ENCODE results near the gene LYZL4. TPM values are rescaled to one million over a fixed set of nuclear protein-coding genes. Genes with fewer than 3 reads are reported as not detected.

LYZL4 gene
- total RNA-seq, 4 donors from 2014 or later: not detected

DNA sequence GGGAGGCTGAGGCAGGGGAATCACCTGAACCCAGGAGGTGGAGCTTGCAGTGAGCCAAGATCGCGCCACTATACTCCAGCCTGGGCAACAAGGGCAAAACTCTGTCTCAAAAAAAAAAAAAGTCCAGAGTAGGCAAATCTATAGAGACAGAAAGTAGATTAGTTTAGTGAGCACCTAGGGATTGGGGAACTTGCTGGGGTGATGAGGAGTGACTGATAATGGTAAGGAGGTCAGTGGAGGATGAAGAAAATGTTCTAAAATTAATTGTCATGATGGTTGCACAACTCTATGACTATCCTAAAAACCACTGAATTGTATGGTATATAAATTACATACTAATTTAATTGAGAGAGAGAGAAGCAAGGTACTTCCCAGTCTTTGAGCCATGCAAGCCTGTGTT, 27.8 kb upstream of the LYZL4 start:
- Histone ChIP-seq H3K9me3 (no peaks in the 10 kb centered on the region), H3K4me1 (no peaks in the 10 kb centered on the region), H3K4me3 (no peak overlapping the region), H3K27ac (no peak overlapping the region), H3K36me3 (no peaks in the 10 kb centered on the region), H3K27me3 (no peaks in the 10 kb centered on the region)
- TF ChIP-seq POLR2A (IDR thresholded peaks at IDR 0.05) (no peak), POLR2AphosphoS5 (IDR thresholded peaks at IDR 0.05) (no peak), EP300 (IDR thresholded peaks at IDR 0.05) (no peak)
- TF ChIP-seq, protein P1, sequence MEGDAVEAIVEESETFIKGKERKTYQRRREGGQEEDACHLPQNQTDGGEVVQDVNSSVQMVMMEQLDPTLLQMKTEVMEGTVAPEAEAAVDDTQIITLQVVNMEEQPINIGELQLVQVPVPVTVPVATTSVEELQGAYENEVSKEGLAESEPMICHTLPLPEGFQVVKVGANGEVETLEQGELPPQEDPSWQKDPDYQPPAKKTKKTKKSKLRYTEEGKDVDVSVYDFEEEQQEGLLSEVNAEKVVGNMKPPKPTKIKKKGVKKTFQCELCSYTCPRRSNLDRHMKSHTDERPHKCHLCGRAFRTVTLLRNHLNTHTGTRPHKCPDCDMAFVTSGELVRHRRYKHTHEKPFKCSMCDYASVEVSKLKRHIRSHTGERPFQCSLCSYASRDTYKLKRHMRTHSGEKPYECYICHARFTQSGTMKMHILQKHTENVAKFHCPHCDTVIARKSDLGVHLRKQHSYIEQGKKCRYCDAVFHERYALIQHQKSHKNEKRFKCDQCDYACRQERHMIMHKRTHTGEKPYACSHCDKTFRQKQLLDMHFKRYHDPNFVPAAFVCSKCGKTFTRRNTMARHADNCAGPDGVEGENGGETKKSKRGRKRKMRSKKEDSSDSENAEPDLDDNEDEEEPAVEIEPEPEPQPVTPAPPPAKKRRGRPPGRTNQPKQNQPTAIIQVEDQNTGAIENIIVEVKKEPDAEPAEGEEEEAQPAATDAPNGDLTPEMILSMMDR (IDR thresholded peaks at IDR 0.05): no peak
- WGBS: 86% methylated on average over 2 of the region's 2 CpGs
- no peak for DNase-seq (ENCODE audit: low spot score in 2 of 2)

DNA sequence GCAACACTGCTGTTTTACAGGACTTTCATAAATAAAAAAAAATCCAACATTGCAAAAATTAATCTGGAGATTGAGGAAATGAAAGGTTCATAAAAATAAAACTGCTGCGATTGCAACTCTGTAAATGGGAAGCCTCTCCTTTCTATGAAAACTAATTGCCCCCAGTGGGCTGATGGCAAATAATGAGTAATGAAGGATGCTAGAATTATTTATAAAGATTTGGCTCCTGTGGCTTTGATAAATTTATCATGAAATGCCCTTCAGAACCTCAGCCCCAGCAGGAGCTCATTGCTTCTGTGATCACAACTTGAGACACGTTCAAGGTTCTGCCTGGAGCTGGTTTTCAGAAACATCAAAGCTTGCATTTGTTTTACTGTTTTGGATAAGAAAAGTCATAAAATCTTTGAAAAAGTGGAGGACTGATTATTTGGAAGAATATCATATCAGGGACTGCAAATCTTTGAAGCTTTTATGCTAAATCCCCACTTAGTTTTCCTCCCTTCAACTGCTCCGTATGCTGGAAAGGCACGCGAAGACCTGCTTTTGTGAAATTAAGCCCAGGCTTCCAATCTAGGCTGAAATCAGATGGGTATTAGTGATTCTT, 24.5 kb upstream of the LYZL4 start:
- peaks cover 6% of the 10 kb centered on the region for H3K9me3 ChIP-seq
- WGBS: 67% methylated on average over 5 of the region's 5 CpGs
- TF ChIP-seq POLR2AphosphoS5 (IDR thresholded peaks at IDR 0.05) (no peak), EP300 (IDR thresholded peaks at IDR 0.05) (no peak), POLR2A (IDR thresholded peaks at IDR 0.05) (no peak)
- TF ChIP-seq, protein P1 (IDR thresholded peaks at IDR 0.05): no peak
- no peaks in the 10 kb centered on the region for H3K36me3 ChIP-seq
- no peak overlapping the region for H3K27ac ChIP-seq
- no peak for DNase-seq (ENCODE audit: low spot score in 2 of 2)
- no peak overlapping the region for H3K4me3 ChIP-seq
- no peaks in the 10 kb centered on the region for H3K27me3 ChIP-seq
- H3K4me1 ChIP-seq: no peaks in the 10 kb centered on the region

DNA sequence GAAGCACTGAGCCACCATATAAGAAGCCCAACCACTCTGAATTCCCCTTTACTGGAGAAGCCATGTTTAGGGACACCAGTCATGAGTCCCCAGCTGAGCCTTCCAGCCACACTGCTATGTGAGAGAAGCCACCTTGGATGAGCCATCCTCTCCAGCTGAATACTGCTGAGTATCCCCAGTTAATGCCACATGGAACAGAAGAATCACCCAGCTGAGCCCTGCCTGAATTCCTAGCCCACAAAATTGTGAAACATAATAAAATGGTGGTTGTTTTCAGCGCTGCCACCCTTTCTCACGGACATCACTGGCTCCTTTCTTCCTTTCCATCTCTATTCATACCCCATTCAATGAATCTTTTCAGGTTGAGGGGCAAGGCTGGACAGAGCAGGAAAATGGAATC, 22.1 kb upstream of the LYZL4 start:
- Histone ChIP-seq H3K36me3 (no peaks in the 10 kb centered on the region), H3K27me3 (peaks cover 16% of the 10 kb centered on the region), H3K4me3 (no peak overlapping the region), H3K27ac (no peak overlapping the region), H3K4me1 (no peaks in the 10 kb centered on the region), H3K9me3 (peaks cover 6% of the 10 kb centered on the region)
- 98% methylated on average over 2 of the region's 2 CpGs for whole genome bisulfite sequencing
- TF ChIP-seq POLR2A (IDR thresholded peaks at IDR 0.05): no peak
- TF ChIP-seq, protein P1 (IDR thresholded peaks at IDR 0.05): no peak
- no peak for TF ChIP-seq POLR2AphosphoS5 (IDR thresholded peaks at IDR 0.05)
- TF ChIP-seq EP300 (IDR thresholded peaks at IDR 0.05): no peak
- no peak for DNase-seq (ENCODE audit: low spot score in 2 of 2)

DNA sequence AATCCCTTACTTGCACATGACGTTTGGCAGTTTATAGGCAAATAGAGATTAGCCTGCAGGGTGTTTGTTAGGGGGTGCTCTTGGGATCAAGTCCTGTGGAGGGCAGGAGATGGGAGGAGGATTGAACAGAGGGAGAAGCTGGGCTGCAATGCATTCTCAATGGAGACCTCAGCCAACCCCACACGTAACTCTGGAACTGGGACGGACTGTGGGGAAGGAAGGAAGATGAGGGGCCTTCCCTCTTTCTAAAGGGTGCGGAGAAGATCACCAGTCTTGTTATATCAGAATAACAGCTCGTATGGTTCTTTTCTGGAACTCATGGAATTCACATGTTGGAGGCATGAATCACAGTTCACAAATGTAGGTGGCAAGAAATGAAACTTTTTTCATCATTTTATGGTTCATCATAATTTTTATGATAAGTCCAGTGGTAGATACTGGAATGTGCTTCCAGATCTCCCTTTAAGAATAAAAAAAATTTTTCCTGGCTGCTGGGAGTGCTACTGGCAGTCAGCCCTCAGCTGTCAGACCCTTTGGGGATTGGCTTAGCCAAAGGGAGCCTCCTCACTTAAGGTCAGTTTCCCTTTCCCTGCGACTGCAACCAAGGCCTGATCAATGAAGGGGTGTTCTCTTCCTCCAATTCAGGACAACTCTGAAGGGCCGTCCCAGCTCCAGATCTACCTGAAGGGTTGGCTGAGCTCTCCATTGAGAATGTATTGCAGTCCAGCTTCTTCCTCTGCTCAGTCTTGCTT, 20.5 kb upstream of the LYZL4 start:
- Histone ChIP-seq H3K4me3 (no peak overlapping the region), H3K4me1 (no peaks in the 10 kb centered on the region), H3K36me3 (no peaks in the 10 kb centered on the region), H3K9me3 (peaks cover 6% of the 10 kb centered on the region), H3K27me3 (peaks cover 16% of the 10 kb centered on the region), H3K27ac (no peak overlapping the region)
- no peak for DNase-seq (ENCODE audit: low spot score in 2 of 2)
- TF ChIP-seq, protein P1 (IDR thresholded peaks at IDR 0.05): no peak
- TF ChIP-seq POLR2A (IDR thresholded peaks at IDR 0.05) (no peak), POLR2AphosphoS5 (IDR thresholded peaks at IDR 0.05) (no peak), EP300 (IDR thresholded peaks at IDR 0.05) (no peak)
- WGBS: 59% methylated on average over 7 of the region's 7 CpGs

DNA sequence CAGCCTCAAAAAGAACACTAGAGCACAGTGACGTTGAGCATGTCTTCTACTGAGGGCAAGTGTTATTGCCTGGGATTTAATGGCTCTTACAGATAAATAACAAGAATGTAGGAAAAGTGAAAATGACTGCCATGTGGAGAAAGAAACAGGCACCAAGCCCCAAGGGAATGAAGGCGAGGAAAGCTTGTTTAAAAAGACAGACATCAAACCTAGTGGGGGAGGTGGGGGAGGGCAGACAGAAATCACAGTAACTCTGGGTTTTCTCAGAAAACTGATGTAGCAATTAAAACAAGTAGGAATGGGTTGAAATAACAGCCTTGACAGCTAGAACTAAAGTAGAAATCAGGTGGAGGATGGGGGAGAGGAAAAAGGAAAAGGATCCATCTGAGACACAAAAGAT, 18.4 kb upstream of the LYZL4 start:
- Histone ChIP-seq H3K9me3 (peaks cover 6% of the 10 kb centered on the region), H3K4me1 (no peaks in the 10 kb centered on the region), H3K27me3 (peaks cover 16% of the 10 kb centered on the region), H3K4me3 (no peak overlapping the region), H3K36me3 (no peaks in the 10 kb centered on the region), H3K27ac (no peak overlapping the region)
- 40% methylated on average over 2 of the region's 2 CpGs for WGBS
- DNase-seq (ENCODE audit: low spot score in 2 of 2): no peak
- TF ChIP-seq POLR2A (IDR thresholded peaks at IDR 0.05): no peak
- no peak for TF ChIP-seq POLR2AphosphoS5 (IDR thresholded peaks at IDR 0.05)
- TF ChIP-seq EP300 (IDR thresholded peaks at IDR 0.05): no peak
- TF ChIP-seq, protein P1 (IDR thresholded peaks at IDR 0.05): no peak
